ENCODE results near the gene TTI1. TPM values are rescaled to one million over a fixed set of nuclear protein-coding genes. Genes with fewer than 3 reads are reported as not detected.
"Not testable (repeated sequence)": the region's sequence is repeated elsewhere in the genome, so short reads cannot be mapped to it uniquely, and the experiment has no call there.

The TTI1 gene
- total RNA-seq, 1 experiment from 2014 or later = 40.3 TPM

DNA sequence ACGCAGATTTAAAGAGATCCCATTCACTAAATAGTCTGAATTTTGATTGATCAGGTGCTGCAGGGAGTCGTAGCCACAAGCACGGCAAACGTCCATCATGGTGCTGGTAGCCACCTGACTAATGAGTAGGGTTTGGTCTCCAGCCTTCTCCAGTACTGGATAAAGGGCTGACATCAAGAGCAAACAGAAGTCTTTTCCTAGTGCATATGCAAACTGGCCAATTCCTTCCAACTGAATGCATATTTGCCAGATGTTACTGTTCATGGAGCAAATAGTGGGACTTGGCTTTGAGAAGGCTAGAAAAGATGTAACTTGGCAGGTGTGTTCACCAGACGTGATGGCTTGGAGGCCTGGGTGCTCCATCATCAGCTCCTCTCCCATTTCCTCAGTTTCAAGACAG lies 21.6 kb downstream of the TTI1 start:
- no peak for DNase-seq (ENCODE audit: low read depth)

DNA sequence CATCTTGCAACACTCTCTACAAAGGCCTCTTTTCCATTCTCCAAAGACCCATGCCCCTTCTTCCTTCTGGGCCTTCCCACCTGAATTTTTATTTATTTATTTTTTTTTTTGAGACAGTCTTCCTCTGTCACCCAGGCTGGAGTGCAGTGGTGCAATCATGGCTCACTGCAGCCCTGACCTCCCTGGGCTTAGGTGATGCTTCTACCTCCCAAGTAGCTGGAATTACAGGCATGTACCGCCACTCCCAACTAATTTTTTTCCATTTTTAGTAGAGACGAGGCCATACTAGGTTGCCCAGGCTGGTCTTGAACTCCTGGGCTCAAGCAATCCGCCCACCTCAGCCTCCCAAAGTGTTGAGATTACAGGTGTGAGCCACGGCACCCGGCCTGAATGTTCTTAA lies 23.8 kb downstream of the TTI1 start:
- DNase-seq (ENCODE audit: low read depth) = not testable (repeated sequence)

DNA sequence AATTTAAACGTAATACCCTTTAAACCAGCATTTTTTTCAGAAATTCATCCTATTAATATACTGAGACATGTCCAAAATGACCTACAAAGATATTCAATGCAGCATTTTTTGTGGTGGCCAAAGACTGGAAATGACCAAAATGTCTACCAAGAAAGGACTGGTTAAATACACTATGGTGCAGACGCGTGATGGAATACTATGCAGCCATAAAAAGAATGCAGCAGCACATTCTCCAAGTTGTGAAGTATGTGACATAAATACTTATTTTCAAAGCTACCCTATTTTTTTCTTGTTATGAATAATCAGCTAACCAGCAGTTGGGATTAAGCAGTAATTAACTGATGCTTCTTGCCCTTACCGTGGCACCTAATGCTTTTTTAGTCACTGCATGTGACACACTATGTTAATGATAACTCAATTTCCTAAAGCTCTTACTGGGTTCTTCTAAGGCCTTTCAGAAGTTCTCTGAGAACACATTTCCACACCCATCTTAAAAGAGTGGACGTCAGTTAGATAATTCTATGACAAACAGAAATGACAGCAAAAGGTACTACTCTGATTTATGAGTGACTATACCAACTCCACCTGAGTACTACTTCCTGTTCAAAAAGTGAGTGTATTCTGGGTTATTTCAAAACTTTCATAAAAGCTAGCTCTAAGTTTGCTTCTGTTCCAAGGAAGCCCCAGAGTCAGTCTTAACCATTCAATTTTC lies 24.9 kb downstream of the TTI1 start:
- DNase-seq (ENCODE audit: low read depth) = no peak

DNA sequence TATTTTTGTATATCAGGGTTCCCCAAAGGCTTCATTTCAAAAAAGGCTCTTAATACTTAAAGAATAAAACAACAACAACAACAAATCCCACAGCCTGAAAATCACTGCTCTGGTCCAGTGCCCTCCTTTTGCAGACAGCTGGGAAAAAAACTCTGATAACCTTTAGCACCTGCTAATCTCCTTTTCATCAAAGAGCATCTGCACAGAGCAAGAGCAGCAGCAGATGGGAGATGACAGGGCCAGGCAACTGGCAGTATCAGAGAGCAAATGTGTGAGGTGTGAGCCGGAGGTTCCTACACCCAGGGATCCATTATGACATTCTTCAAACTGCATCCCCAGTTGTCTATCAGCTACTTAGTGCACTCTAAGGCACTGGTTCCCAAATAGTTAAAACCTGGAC lies 25.7 kb downstream of the TTI1 start:
- no peak for DNase-seq (ENCODE audit: low read depth)

DNA sequence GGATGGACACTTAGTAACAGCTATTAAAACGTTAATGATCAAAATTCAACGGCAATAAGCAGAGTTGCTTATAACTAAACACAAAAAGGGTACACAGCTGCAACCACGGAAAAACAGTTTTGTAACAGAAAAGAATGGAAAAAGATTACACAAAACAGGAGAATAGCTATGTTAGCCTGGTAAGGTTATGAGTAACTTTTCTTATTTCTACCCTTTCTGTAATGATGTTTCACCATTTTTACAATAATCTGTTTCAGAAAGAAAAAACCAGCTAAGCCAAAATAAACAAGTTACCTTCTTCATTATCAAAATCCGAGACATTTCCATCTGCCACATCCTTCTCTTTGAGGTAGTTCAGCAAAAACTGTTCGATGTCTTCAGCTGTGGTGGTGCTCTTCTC lies 27.4 kb downstream of the TTI1 start:
- no peak for DNase-seq (ENCODE audit: low read depth)

DNA sequence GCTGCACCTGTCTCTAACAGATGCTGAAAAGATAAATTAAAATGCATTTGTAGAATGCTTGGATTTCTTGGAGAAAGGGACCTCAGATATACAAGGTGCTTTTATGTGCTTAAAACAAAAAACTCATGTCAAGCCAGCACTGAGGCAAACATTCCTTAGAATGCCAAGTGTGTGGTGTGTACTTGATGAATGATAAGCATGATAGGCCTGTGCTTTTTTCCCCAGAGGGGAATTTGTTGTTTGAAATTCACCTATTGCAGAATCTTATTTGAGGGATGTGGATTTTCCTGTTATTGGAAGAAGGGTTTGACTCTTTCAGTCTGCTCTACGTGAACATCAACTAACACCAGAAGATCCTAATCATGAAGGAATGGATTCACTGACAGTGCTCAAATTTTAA lies 28.8 kb downstream of the TTI1 start:
- DNase-seq (ENCODE audit: low read depth) = no peak

DNA sequence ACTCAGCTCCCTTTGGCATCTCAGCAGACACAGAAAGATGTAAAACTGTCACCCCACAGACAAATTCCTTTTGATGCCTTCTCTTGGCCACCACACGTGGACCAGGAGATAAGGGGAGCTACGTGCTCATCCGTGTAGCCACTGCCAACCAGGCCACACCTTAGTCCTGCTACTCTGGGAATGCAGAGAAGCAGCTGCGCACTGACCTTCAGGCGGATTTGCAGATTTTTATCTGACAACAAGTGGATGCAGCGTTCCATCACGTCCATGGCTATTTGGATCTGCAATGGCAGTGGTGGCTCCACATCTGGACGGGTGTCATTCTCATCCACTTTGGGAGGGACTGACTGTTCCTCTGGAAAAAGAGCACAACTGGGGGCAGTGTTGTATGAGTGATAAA lies 30.8 kb downstream of the TTI1 start:
- DNase-seq (ENCODE audit: low read depth) = no peak

DNA sequence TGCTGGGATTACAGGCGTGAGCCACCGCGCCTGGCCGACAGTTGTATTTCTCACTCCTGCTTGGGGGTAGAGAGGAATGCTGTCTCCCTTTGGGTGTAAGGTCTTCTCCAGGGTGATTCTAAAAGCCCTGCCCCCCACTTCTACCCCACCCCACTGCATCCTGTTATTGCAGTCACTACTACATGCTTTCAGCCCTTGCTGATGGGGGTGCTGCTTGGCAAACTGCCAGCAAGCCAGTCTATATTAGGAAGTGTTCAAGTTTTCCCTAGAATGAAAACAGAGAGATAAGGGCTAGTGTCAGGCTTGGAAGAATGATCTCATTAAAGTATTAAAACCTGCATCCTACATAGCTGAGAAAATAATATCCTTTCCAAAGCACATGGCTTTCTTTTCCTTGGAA lies 31.3 kb downstream of the TTI1 start:
- DNase-seq (ENCODE audit: low read depth) = no peak

DNA sequence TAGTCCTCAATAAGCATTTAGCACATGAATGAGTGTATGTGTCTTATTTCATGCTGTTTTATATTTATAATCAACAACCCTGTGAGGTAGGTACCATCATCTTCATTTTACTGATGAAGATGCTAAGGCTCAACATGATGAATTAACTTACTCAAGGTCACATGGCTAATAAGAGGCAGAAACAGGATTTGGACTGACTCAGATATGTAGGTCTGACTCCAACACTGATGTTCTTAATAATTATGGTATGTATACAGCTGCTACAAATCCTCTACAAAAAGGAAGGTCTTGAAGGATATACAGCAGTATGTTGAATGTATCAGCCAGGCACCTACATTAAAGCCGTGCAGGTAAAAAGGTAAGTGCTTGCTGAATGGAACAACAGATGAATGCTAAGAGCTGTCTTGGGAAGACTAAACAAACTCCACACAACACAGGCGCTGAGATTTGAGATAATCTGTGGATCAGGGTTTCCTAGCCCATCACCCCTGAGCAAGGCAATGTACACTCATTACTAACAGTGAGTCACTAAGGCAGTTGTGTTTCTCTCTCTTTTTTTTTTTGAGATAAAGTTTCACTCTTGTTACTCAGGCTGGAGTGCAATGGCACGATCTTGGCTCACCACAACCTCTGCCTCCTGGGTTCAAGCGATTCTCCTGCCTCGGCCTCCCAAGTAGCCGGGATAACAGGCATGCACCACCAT lies 31.9 kb downstream of the TTI1 start:
- peak; percentile 88 for DNase-seq (ENCODE audit: low read depth)

DNA sequence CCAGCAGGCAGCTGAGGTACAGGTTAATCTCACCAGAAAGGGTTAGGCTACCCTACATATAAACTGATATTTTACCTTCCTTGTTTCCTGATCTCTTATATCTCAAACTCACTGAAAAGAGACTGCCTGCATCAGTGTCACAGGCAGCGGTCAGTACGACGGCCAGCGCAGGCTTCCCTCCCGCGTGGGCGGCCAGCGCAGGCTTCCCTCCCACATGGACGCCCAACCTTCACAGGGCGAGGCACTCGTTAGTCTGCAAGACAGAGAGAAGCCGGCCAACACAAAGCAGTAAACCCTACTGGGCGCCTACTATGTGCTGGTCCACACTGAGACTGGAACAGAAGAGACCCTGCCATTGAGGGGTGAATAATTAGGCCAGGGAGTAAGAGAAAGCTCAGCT lies 33.0 kb downstream of the TTI1 start:
- DNase-seq (ENCODE audit: low read depth) = no peak

DNA sequence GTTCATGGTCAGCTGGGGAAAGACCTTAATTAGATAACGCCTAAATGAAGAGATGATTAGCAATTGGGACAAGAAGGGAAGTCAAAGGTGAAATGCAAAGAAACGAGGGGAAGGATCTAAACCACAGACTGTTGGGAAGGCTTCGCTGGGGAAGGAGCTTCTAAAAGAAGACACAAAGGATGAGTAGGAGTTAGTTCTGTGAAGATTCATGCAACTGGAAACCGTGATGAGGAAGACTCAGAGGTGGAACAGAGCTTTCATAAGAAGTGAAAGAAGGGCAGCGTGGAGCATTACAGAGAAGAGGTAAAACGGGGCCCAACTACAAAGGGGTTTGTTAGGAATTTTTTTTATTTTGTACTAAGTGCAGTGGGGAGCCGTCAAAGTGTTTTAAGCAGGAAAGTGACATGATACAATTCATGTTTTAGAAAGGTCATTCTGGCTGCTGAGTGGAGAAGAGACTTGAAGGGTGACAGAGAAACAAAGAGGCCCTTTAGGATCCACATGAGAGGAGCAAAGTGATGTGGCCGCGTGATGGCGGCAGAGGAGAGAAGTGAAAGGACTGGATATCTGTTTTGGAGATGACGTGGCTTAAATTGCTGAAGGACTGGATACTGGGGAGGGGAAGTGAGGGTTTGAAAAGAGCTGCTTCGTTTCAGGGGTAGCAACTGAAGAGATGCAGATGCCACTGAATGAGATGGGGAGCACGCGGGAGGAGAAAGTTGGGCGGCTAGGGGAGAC lies 33.6 kb downstream of the TTI1 start:
- no peak for DNase-seq (ENCODE audit: low read depth)

DNA sequence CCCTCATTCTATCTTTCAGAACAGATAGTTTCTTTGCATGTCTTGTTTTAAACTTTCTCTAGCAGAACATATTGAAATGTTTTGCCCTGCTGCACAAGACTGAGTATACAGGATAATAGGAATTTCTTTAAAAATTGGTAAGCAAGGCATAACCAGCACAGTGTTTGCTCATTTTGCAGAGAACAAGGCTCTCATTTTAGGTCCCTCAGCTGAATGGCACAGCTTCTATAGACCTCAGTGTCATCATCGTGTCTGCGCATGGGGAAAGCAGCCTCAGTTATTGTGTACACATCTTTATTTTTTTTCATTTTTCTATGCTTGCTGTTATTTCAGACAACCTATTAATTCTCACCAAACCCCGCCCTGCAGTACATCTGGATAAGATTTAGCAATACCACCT lies 35.7 kb downstream of the TTI1 start:
- DNase-seq (ENCODE audit: low read depth) = no peak

DNA sequence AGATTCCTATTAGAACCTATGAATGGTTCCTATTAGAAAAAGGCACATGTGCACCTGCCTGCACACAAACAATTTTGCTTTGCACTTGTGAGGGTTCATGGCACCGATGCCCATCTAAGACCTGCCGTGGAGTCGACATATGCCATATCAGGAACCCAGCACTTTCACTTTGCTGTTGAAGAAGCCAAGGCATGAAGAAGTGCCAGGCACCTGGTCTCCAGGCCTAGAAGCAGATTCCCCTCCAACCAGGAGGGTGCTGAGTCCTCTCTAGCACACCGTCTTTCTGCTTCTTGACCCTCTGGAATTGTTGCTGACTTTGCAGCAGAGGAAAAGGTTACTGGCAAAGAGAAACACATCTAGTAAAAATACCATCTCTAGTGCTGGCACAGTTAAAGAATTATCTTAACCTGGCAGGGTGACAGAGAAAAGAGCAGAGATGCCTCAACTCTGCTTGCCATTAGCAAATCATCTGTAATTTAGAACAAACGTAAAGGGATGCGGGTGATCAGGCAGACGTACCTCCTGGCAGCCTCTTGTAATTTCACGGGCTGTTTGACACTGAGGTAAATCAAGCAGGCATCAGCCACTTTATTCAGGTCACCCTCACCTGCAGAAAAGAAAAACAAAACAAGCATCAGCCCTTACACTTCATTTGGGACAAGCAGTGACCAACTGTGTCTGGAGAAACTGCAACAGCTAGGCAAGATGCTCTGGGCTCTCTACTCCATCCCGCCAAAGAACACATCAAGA lies 37.2 kb downstream of the TTI1 start:
- no peak for DNase-seq (ENCODE audit: low read depth)

DNA sequence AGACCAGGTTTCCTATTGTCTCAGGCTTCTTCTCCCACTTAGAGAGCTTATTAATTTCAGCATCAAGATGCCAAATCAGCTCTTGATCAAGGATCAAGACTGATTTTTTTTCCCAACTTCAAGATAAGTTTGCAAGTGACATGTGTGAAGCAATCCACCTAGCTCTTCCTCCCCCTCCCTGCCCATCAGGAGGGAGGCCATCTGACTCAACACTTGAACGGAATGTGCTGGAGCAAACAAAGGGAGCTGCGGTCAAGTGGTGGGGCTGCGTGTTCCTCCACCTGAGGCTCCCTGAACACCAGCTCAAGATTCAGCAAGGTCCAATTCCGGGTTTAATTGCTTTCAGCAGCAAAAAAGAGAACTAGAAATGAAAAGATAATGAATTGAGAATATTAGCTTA lies 38.7 kb downstream of the TTI1 start:
- DNase-seq (ENCODE audit: low read depth) = peak; percentile 93

DNA sequence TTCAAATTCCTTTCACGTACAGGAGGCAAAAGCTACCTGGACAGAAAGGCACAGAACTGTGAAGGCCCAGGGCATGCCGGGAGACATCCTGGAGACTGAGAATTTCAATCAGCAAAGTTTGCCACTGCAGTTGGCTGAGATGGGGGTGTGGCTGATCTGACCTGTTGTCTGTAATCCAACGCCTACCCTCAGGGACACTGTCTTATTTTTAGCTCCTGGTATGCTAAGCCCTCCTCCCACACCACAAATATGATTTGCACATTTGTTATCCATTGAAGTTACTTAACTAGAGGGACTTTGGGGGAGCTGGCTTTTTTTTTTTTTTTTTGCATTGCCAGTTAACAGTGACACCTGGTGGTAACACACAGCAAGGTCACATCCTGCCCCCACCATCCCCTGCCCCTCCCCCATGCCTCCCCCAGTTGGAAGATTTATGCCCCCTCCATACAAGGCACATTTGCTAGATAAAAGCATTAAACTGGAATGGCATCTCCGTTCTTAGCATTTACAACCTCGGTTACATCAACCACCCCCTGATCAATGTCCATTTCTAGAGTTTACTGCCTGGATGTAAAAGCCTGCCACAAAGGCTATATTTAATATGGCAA lies 40.4 kb downstream of the TTI1 start:
- peak; percentile 93 for DNase-seq (ENCODE audit: low read depth)

DNA sequence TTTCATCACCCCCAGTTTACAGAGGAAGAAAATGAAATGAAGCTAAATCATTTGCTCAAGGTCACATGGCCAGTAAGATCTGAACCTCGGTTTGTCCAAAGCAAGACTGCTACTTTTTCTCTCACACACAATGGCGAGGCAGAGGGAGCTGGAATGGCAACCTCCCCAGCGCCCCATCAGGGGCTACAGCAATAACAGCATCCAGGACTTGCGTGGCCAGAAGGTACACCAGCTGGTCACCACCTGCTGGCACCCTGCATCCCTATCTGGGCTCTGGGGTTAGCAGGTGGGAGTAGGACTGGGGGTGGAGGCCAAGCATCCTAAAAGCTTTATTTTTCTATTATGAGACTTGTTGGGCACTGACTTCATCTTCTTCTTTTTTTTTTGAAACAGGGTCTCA lies 41.3 kb downstream of the TTI1 start:
- DNase-seq (ENCODE audit: low read depth) = no peak

DNA sequence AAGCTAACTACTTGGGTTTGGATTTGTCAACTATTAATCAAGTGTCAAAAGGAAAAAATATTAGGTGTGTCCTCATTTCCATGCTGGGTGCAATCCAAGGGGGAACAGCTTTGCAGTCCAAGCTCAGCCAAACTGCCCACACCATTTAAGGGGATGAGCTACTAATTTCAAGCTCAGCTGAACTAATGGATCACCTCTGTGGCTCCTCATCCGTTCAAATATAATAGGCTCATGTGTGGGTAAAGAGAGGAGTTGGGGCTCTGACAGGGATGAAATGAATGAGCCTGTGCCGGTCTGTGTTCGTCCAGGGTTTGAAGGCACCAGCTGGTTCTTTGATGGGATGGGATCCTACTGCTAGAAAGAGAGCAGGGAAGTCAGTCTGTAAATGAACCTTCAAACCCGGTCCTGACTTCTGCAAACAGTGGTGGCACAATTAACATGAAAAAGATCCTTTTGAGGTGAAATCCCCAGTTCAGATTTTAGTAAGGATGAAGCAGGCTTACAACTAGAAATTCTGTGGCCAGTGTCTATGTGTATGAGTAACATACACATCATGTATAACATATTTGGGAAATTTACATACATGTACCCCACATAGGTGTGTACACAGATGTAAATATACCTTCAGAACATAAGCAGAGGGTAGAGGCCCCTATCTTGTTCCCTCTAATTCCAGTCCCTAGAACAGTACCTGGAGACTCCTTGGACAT lies 41.9 kb downstream of the TTI1 start:
- DNase-seq (ENCODE audit: low read depth) = no peak

DNA sequence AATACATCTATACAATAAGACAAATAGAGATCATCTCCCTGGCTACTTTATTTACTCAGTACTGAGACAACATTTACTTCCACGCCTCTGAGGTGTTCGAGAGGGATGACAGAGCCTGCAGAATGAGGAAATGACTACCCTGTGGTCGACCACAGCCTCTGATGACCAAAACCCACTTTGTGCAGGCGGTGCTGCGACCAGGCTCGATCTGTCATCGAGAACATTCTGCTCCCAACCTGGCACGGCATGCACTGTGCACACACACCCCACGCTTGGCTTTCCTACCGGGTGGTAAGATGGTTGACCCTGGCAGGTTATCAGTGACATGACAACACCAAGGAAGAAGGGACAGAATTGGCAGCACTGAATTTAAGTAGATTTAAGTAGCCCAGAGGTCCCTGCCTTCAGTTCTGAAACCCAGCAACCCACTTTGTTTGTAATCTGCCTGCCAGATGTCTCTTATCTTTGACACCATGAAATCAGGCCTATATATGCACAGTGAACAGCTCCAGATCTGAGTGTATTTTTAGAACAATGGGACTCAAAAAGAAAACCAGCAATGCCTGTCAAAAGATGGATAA lies 42.6 kb downstream of the TTI1 start:
- peak; percentile 97 for DNase-seq (ENCODE audit: low read depth)

DNA sequence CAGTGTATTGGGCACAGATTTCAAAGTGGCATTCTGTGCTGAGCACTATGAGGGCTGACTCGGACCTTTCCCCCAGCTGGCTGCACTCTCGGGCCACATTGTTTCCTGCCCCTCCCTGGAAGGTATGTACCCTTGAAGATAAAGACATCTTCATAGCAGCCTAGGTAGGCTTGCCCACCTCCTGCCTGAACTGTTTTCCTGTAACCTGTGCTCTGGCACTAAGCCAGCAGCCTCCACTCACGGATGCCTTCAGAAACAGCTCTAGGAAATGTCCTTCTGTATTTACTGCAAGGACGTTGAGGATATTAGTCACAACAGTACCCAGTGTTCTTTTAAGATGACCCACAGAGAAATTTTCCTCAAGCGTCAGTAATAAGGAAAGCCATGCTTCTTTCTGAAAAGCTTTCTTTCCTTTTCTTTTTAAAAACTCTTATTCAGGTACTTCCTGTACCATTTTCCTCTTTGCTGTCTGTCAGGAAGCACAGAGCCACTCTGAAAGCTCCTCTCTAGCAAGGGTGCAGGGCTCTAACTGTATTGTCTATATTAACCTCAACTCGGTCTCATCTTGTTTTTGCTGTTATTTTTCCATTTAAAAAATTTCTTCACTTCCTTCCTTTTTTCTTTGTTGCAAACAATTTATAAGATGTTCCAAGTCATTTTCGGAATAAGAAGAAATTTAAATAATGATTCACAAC lies 43.5 kb downstream of the TTI1 start:
- DNase-seq (ENCODE audit: low read depth) = peak; percentile 56

DNA sequence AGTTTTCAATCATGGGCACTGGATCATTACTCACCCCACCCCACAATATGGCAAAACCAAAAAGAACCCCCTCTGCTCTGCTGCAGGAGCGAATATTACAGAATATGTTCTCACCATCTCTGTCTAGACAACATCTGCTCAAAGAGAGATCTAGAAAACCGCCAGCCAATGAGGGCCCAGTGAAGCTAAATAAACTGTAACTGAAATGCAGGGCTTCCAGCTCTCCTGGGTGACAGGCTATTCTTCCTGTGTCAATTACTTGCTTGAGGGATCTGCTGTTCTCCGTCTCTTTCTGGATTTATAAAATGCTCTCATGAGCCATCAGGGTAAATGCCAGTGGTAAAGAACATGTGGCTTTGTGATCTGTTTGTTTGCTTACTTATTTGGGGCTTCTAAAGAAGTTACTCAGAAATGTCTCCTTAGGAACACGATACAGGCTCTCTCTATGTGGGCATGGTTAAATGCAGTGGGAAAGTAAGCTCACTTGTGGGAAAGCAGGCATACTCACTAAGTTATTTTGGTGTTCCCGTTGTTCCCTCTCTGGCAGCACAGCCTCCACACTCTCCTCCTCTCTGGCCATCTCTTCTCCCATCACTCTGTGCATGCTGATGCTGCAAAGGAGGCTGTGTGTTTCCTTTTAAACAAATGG lies 44.8 kb downstream of the TTI1 start:
- DNase-seq (ENCODE audit: low read depth) = peak; percentile 33
